Karpas-422 (cell line): ENCODE results near the gene SPOCK1. TPM values are rescaled to one million over a fixed set of nuclear protein-coding genes. Genes with fewer than 3 reads are reported as not detected.

Experiments
- DNase-seq: peaks from one replicate; pipeline ENCODE4 v3.0.0-alpha.2; 2015
- H2AFZ ChIP-seq: fragments of 200-600 bp; sonication (generic); 2 replicates; pipeline ENCODE4 v1.6.1; 2014; ENCODE audit warnings: antibody characterized with exemption, low read length, mixed read lengths
- H3K27ac ChIP-seq: fragments of 200-600 bp; sonication (generic); 2 replicates; pipeline ENCODE4 v1.5.1; 2014; ENCODE audit warnings: mild to moderate bottlenecking, low read length, moderate library complexity
- H3K27me3 ChIP-seq: fragments of 200-600 bp; sonication (generic); 2 replicates; pipeline ENCODE4 v1.6.1; 2014; ENCODE audit warnings: low read length, mixed read lengths
- H3K36me3 ChIP-seq: fragments of 200-600 bp; sonication (generic); 2 replicates; pipeline ENCODE4 v1.6.1; 2014; ENCODE audit warnings: low read length, mixed read lengths; ENCODE audit not compliant: insufficient read depth
- H3K4me1 ChIP-seq: fragments of 200-600 bp; sonication (generic); 2 replicates; pipeline ENCODE4 v1.6.1; 2014; ENCODE audit warnings: mild to moderate bottlenecking, low read length, mixed read lengths
- H3K4me2 ChIP-seq: fragments of 200-600 bp; sonication (generic); 2 replicates; pipeline ENCODE4 v1.6.1; 2014; ENCODE audit warnings: low read length, low read depth, mild to moderate bottlenecking; ENCODE audit not compliant: poor library complexity, severe bottlenecking
- H3K4me3 ChIP-seq: fragments of 200-600 bp; sonication (generic); 2 replicates; pipeline ENCODE4 v1.5.1; 2014; ENCODE audit warnings: mild to moderate bottlenecking, antibody characterized with exemption, low read length, mixed read lengths
- H3K79me2 ChIP-seq: fragments of 200-600 bp; sonication (generic); 2 replicates; pipeline ENCODE4 v1.6.1; 2014; ENCODE audit warnings: mild to moderate bottlenecking, low read length, mixed read lengths
- H3K9ac ChIP-seq: fragments of 200-600 bp; sonication (generic); 2 replicates; pipeline ENCODE4 v1.6.0; 2014; ENCODE audit warnings: low read length
- H3K9me2 ChIP-seq: fragments of 200-600 bp; sonication (generic), shearing (Covaris generic); replicated peaks from 2 replicates; pipeline ENCODE4 v1.6.0; 2014; ENCODE audit warnings: mild to moderate bottlenecking, low read length, moderate library complexity; ENCODE audit not compliant: insufficient read depth
- H3K9me3 ChIP-seq: fragments of 300-700, 200-600 bp; sonication (generic); 2 replicates; pipeline ENCODE4 v1.6.1; 2014; ENCODE audit warnings: low read length, mixed read lengths
- H4K20me1 ChIP-seq: fragments of 200-600 bp; sonication (generic); 2 replicates; pipeline ENCODE4 v1.6.1; 2014; ENCODE audit warnings: mild to moderate bottlenecking, antibody characterized with exemption, low read length, low read depth; ENCODE audit not compliant: insufficient read depth
- small RNA-seq: library from RNA; depleted of rRNA; stranded (forward); fragments of <200 nt; gene quantifications from one replicate; pipeline ENCODE3, GENCODE V24; 2014
- total RNA-seq: library from RNA; depleted of rRNA; stranded (reverse); fragments of >200 nt; shearing (Covaris generic); gene quantifications from 2 replicates; pipeline ENCODE4 v1.2.3, GENCODE V29; 2014; ENCODE audit warnings: low replicate concordance; rRNA removed

The SPOCK1 gene
- total RNA-seq, 1 experiment from 2014 or later: 1.0 TPM

GRCh38 chr5:136926073-136926472, 573.1 kb downstream of the SPOCK1 start:
- Histone ChIP-seq H3K4me2 (no peak overlapping the region), H3K4me3 (no peak overlapping the region), H3K27ac (no peak overlapping the region), H3K4me1 (no peaks in the 10 kb centered on the region), H3K79me2 (no peaks in the 10 kb centered on the region), H2AFZ (no peak overlapping the region), H3K36me3 (no peaks in the 10 kb centered on the region), H3K27me3 (no peaks in the 10 kb centered on the region), H3K9me3 (no peaks in the 10 kb centered on the region), H4K20me1 (no peaks in the 10 kb centered on the region), H3K9ac (no peak overlapping the region), H3K9me2 (no peaks in the 10 kb centered on the region)
- DNase-seq: no peak

Small RNA genes within 50 kb of the gene (small RNA-seq; reads per million reads assigned to genes)
- not detected for gene RNA5SP193

Other genes starting within 250 kb of the SPOCK1 start
- gene KLHL3, start 236.8 kb upstream of the SPOCK1 start, total RNA-seq: 0.36 and 0.67 TPM in 2 replicates